Mucosa of descending colon (tissue), 3 donors: ENCODE measurements around the gene MSX1. TPM values are rescaled to one million over a fixed set of nuclear protein-coding genes. Genes with fewer than 3 reads are reported as not detected.
A peak's percentile ranks its signal among the peaks of the same experiment; 100 is the strongest.

Experiments used
- ATAC-seq: fragments of 200-7000 bp; cut with Tn5 transposase; one replicate; pipeline ENCODE4 v1.9.1; 2020; ENCODE audit warnings: mild to moderate bottlenecking, moderate library complexity
- DNase-seq, 3 donors: peaks; one replicate each; pipeline ENCODE4 v3.0.0-alpha.2; 2020
- H3K36me3 ChIP-seq: fragments of 200-600 bp; one replicate; pipeline ENCODE4 v1.8.0; 2021; ENCODE audit warnings: low read depth, mild to moderate bottlenecking
- H3K4me1 ChIP-seq: fragments of 200-600 bp; one replicate; pipeline ENCODE4 v1.8.0; 2021; ENCODE audit warnings: low read depth, mild to moderate bottlenecking
- H3K4me3 ChIP-seq: fragments of 200-600 bp; one replicate; pipeline ENCODE4 v1.8.0; 2021; ENCODE audit warnings: mild to moderate bottlenecking
- H3K9me3 ChIP-seq: fragments of 200-600 bp; one replicate; pipeline ENCODE4 v1.8.0; 2021; ENCODE audit warnings: mild to moderate bottlenecking
- CTCF ChIP-seq: fragments of 200-600 bp; IDR thresholded peaks from one replicate; pipeline ENCODE4 v1.8.0; 2022; ENCODE audit warnings: antibody characterized with exemption, mild to moderate bottlenecking
- intact Hi-C, 2 donors: fragments of 100-400 bp; cut with DNase I in 1 of 2; cut with micrococcal nuclease in 1 of 2; formaldehyde crosslinking; loops; one replicate each; pipeline versions ENCODE4 v1.11.0 to v1.11.1; 2022; cut with DNase I, micrococcal nuclease
- total RNA-seq, 3 donors: library from RNA; stranded (reverse); fragmentation: NEBNext Ultra II Directional in 2 of 3; extraction: Animal tissue kit (Norgen Biotek cat#: 25700) in 2 of 3; gene quantifications; one replicate each; pipeline versions ENCODE4 v1.2.1 to v1.2.4, GENCODE V29; 2021 to 2023
- donor health status: DM: no; HTN: no; CAD: no; lungs with moderate emphysema.
- donor health status: DM: no; HTN: no; CAD: no.
- donor health status: DM: no; HTN: yes; CAD: no.

MSX1 gene
- total RNA-seq, 3 donors from 2014 or later = 0.43 to 0.48 (median 0.44) TPM

DNA sequence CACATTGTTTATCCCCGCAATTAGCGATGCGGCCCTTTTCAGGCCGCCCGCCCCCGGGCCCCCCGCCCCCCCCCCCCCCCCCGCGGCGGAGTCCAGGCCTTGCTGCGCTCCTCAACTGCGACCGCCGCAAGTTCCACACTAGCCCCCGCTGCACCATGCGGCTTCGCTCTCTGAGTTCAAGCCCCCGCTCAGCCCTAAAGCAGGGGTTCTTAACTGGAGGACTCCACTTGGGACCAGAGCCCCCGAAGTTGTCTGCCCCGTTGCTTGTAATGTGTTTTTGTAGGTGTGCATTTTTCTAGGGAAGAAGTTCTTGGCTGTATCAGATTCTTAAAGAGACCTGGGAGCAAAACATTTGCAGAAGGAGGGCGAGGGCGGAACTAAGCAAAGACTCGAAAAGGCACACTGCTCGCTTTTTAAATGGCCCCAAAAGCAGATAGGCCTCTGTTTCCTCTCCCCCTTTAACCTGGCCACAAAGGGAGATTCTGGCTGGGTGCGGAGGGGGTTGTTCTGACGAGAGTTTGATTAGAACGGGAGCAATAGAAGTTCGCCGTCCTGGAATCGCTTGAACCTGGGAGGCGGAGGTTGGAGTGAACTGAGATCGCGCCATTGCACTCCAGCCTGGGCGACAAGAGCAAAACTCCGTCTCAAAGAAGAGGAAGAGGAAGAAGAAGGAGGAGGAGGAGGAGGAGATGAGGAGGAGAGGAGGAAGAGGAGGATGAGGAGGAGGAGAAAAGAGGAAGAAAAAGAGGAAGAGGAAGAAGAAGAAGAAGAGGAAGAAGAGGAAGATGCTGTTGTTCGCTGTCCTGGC is 2.3 kb upstream of the MSX1 start:
- intact Hi-C loops = no loop called here
- no peak overlapping the region for H3K4me3 ChIP-seq
- peak in 1 of 3 donors; percentile 11 for DNase-seq

GRCh38 chr4:4857809-4858508 is 1.5 kb upstream of the MSX1 start:
- ATAC-seq = no peak
- DNase-seq = no peak
- TF ChIP-seq CTCF = no peak
- H3K4me3 ChIP-seq = no peak overlapping the region
- peaks cover 29% of the 10 kb centered on the region for H3K4me1 ChIP-seq
- no peaks in the 10 kb centered on the region for H3K36me3 ChIP-seq
- H3K9me3 ChIP-seq = no peaks in the 10 kb centered on the region
- intact Hi-C loops = no loop called here

More for the DNA sequence above, 2.3 kb upstream of the MSX1 start:
- no peak for TF ChIP-seq CTCF
- Histone ChIP-seq H3K36me3 (no peaks in the 10 kb centered on the region), H3K9me3 (no peaks in the 10 kb centered on the region), H3K4me1 (peaks cover 34% of the 10 kb centered on the region)
- ATAC-seq = no peak

GRCh38 chr4:4858527-4859324 is 739 bp upstream of the MSX1 start:
- ATAC-seq = no peak
- Histone ChIP-seq H3K36me3 (no peaks in the 10 kb centered on the region), H3K9me3 (no peaks in the 10 kb centered on the region), H3K4me3 (no peak overlapping the region), H3K4me1 (peaks cover 22% of the 10 kb centered on the region)
- DNase-seq = no peak
- TF ChIP-seq CTCF = no peak
- intact Hi-C loops = no loop called here

- intact Hi-C loops = no loop called here
- H3K4me1 ChIP-seq = peaks cover 22% of the 10 kb centered on the region
- H3K9me3 ChIP-seq = no peaks in the 10 kb centered on the region
- ATAC-seq = peak; percentile 4
- H3K4me3 ChIP-seq = no peak overlapping the region
- no peak for TF ChIP-seq CTCF
- no peak for DNase-seq
- H3K36me3 ChIP-seq = no peaks in the 10 kb centered on the region
Observed at GRCh38 chr4:4859799-4860599, 534 bp downstream of the MSX1 start.
